ENCODE data around the gene MYO15A.
"Not testable (repeated sequence)": the region's sequence is repeated elsewhere in the genome, so short reads cannot be mapped to it uniquely, and the experiment has no call there.

Gene MYO15A

DNA sequence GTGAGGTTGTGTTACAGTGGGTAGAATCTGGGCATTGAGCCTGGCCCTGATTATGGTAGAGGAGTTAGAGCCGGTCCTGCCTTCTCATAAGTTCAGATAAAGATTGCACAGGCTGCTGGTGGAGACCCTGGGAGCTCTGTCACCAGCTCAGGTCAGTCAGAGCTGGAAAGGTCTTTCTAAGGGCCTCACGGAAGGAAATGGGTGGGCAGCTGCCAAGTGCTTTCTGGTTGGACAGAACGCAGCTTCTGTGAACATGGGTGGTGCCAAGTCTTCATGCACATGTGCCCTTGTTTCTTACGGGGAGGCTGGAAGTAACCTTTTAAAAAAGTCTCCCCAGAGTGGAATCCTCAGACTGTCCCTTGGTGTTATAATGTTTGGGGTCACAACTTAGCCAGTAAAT lies 90.0 kb downstream of the MYO15A start:
- H3K4me3 ChIP-seq: no peak overlapping the region

DNA sequence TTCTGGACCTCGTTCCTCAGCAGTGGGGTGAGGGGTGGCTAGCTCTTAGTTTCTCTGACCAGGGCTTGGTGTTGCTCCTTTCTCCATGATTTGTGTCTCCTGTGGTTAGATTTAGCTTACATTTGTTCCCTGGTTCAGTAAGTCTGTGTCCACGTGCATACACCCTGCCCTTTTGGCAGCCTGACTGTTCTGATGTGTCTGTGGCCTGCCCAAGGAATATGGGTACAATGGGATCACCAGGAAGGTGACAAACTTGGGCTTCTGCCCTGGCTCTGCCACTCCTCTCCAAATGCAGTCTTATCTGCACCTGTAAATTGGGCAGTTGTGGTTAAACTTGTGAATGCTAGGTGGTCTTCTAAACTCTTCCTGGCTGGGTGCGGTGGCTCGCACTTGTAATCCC lies 92.6 kb downstream of the MYO15A start:
- Histone ChIP-seq H3K4me3 (no peak overlapping the region), H3K27ac (no peak overlapping the region)

More for the DNA sequence above, 90.0 kb downstream of the MYO15A start:
- no peak overlapping the region for H3K27ac ChIP-seq

DNA sequence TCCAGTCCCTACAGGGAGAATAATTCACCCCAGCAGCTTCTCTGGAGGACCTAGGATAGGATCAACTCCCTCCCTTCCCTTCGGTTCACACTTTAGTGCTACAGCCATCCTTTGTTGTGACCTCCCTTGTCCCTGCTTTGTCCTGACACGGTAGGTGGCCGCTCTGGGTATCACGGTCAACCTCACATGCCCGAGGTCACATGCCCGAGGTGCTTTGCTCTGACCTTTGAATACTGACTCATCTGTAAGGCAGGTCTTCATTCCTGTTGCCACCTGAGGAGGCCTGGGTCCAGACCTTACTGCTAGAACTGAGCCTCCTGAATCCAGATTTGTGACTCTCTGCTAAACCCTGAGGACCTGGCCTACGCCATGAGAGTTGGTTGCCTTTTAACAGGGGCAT lies 94.8 kb downstream of the MYO15A start:
- H3K4me3 ChIP-seq: no peak overlapping the region
- H3K27ac ChIP-seq: no peak overlapping the region

DNA sequence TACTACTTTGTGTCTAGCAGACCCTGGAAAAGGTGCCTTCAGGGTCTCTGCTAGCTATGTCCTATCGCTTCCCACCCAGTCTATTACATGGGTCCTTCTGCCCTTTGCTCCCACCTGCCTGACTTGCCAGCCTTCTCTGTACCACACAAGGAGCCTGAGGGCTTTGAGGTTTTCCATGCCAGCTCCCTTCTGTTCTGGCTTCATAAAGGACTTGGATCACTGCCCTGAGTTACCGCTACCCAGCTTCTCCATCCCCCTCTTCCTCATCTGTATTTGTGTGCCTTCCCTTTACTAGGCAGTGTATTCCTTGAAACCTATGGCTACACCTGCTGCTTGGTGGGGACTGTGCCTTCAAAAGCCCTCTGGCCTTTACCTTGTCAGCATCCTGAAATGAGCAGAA lies 97.3 kb downstream of the MYO15A start:
- Histone ChIP-seq H3K4me3 (no peak overlapping the region), H3K27ac (no peak overlapping the region)

DNA sequence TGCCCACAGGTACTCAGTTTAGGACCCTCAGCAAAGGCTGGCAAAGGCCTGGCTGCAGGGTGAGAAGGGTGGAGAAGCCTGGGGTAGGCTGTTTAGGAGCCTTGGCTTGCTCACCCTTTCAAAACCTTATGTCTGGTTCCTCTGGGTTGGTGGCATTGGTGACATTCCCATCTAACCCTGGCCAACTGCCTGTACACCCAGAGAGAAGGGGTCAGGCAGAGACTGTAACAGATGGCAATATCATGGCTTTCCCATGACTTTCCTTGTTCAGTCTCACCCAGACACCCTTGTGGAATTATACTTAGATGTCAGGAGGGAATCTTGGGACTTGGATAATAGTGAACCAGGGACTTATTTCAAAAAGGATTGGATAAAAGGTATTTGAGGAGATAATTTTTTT lies 98.4 kb downstream of the MYO15A start:
- Histone ChIP-seq H3K4me3 (no peak overlapping the region), H3K27ac (no peak overlapping the region)

DNA sequence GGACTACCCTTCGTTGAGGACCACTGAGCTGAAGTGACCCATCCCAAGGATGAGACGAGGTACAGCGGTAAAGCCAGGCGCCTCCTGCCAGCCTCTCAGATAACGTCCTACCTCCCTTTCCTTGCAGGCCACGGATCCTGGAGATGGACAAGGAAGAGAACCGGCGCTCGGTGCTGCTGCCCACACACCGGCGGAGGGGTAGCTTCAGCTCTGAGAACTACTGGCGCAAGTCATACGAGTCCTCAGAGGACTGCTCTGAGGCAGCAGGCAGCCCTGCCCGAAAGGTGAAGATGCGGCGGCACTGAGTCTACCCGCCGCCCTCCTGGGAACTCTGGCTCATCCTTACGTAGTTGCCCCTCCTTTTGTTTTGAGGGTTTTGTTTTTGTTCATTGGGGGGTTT lies 99.5 kb downstream of the MYO15A start:
- Histone ChIP-seq H3K27ac (no peak overlapping the region), H3K4me3 (no peak overlapping the region)

DNA sequence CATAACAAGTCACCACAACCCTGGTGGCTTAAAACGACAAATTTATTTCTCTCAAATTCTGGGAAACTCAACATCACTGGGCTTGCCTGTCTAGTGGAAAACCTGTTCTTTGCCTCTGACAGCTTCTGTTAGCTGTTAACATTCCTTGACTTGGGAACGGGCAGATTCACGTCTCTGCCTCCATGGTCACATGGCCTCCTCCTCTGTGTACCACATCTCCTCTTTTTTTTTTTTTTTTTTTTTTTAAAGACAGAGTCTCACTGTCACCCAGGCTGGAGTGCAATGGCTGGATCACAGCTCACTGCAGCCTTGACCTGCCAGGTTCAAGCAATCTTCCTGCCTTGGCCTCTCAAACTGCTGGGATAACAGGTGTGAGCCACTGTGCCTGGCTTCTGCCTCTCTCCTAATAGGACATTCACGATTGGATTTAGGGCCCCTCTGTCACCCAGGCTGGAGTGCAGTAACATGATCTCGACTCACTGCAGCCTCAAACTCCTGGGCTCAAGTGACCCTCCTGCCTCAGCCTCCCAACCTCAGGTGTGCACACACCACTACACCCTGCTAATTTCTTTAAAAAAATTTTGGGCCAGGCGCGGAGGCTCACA lies 105.2 kb downstream of the MYO15A start:
- Histone ChIP-seq H3K27ac (no peak overlapping the region), H3K4me3 (no peak overlapping the region)

DNA sequence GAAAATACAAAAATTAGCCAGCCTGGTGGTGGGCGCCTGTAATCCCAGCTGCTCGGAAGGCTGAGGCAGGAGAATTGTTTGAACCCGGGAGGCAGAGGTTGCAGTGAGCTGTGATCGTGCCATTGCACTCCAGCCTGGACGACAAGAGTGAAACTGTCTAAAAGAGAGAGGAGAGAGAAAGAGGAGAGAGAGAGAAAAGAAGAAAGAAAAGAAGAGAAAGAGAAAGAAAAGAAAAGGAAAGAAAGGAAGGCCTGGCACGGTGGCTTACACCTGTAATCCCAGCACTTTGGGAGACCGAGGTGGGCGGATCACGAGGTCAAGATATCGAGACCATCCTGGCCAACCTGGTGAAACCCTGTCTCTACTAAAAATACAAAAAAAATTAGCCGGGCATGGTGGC lies 108.3 kb downstream of the MYO15A start:
- H3K27ac ChIP-seq, H3K4me3 ChIP-seq: not testable (repeated sequence)

DNA sequence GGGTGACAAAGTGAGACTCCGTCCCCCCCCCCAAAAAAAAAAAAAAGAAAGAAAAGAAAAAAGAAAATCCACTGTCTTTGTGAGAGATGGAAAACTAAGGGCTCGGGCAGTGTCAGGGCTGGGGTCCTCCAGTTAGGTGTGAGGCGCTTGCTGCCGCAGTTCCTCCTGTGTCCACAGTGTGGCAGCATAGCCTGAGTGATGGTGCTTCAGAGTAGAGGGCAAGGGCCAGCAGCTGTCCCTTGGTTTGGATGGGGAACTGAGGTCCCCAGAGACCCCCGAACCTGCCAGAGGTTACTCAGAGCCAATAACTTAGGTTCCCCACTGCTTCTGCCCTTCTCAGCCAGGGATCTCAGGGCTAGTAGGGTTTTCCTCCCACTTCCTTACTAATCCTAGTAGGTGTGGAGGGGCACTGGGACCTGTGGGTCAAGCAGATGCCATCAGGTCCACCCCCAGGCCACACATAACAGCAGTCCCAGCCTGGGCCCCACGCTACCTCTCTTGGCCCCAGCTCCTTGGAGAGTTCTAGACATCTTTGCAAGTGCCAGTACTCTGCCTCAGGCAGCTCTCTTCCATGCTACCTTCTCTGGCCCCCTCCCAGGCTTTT lies 109.0 kb downstream of the MYO15A start:
- Histone ChIP-seq H3K27ac (no peak overlapping the region), H3K4me3 (no peak overlapping the region)

DNA sequence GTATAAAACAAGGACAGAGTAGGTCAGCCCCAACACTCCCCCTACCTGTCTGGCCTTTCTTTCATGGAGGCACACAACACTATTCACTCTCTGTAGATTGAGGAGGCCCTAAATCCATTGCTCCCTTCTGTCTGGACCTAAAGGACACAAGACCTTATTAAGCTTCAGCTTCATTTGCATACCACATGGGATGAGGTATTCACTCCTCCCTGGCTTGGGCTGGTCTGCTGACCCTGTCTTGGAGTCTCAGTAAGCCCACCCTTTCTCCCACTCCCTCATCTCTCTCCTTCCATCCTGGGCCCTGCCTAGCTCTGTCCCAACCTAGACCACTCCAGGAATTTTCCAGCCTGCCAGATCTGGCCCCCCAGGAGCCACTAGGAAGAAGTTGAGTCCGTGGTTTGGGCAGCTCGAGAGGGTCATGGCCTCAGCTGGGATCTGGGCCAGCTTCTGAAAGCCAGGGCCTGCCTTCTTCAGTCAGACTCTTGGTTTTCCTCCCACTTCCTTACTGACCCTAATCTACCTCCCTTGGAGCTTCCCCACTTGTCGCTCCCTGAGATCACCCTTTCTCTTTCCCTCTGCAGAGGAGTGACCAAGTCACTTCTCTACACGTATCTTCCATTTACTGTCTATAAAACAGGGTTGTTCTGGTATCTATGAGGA lies 110.3 kb downstream of the MYO15A start:
- H3K4me3 ChIP-seq: no peak overlapping the region
- no peak overlapping the region for H3K27ac ChIP-seq

DNA sequence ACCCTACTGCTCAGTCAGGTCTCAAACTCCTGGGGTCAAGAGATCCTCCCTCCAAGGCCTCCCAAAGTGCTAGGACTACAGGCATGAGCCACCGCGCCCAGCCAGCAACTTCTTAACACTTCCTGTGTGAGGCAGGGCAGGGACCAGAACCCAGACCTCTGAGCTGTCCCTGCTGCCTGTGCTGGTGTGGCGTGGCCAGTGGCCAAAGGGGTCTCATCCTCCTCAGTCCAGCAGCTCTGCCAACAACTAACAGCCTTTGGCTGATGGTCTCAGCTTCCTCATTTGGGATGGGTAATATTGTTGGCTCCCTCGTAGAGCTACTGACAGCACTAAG lies 115.5 kb downstream of the MYO15A start:
- H3K4me3 ChIP-seq: no peak overlapping the region
- no peak overlapping the region for H3K27ac ChIP-seq

DNA sequence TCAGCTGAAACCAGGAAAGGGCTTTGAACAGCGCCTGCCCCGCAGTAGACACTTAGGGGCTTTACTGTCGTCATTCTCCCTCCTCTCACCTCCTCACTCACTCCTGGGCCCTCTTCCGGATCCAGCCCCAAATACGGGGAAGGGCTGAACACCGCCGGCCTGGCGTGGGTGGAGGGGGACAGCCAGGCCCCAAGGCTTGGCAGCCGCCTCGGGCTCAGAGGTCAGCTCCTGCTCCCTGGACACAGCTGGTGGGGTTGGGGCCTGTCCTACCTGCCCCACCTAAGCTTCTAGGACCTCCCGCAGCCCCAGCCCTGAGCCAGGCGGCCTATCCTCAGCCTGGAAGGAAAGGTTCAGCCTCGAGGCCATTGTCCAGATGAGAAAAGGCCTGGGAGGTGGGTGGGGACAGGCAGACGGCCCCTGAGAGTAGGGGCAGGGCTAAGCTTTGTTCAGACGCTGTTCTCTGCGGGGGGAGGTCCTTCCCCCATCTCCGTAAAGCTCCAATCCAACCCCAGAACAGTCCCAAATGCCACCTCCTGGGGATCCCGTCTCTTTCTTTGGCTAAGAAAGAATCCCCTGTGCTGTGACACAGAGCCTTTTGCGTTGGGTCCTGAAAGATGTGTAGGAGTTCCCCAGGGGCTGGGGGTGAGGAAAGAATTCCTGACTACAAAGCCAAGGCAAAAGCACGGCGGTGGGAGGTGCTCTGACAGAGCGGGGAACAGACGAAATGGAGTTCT lies 116.0 kb downstream of the MYO15A start:
- peak overlapping the region in 5 of 7 experiments; percentile 9 to 63 (median 23) for H3K4me3 ChIP-seq
- H3K27ac ChIP-seq: peak overlapping the region in 8 of 21 experiments; percentile 25 to 82 (median 49)

DNA sequence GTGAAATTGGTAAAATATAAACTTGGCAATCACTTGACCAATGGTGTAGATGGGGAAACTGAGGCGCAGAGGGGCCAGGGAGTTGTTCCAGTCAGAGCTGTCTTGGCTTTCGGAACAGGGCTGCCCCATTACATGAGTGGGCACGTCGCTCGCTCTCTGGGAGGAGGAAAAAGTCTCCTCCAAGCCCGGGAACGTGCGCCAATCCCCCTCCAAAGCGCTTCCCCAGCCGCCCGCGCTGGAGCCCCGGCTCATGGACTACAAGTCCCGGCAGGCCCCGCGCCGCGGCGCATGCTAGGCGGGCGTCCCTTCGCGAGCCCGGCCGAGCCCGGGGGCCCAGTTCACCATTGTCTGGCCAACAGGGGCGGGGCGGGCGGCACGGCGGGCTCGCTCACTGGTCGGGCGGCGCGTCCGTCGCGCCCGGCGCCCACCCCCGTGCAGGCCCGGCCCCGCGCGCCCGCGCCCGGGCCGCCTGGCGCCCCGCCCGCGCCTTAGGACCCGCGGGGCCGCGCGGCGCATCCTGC lies 116.6 kb downstream of the MYO15A start, which contains the start of gene LLGL1:
Gene LLGL1 (plus strand): TSS at position 515 of the 521 bp plus-strand sequence. CDS start 48 bp downstream, outside the sequence.
- H3K27ac ChIP-seq: peak within 1 kb of the TSS in 18 of 21 experiments; percentile 29 to 84 (median 70)

DNA sequence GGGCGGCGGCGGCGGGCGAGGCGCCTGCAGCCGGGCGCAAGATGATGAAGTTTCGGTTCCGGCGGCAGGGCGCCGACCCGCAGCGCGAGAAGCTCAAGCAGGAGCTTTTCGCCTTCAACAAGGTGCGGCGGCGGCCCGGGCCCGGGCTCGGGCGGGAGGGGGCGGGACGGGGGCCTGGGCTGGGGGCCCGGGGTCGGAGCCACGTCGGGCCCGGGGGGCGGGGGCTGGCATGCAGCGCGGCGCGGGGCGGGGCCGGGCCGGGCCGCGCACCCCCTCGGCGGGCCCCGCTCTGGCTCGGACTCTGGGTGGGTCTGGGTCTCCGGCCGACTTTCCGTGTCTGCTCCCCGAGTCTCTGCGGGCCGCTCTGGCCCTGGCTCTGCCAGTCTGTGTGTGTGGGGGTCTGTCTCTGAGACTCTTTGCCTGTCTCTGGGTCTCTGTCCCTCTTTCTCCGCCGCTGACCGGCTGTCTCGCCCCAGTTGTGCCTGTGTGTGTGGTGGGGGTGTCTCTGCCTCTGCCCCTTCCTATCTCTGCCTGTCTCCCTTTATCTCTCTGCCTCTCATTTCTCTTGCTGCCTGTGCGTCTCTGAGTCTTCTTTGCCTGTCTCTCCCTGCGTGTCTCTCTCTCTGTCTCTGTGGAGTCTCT lies 117.2 kb downstream of the MYO15A start:
- peak overlapping the region; percentile 44 to 71 (median 63) for H3K4me3 ChIP-seq
- peak overlapping the region in 18 of 21 experiments; percentile 29 to 84 (median 70) for H3K27ac ChIP-seq

More for the DNA sequence above, 116.6 kb downstream of the MYO15A start, which contains the start of gene LLGL1:
- H3K4me3 ChIP-seq: peak within 1 kb of the TSS; percentile 44 to 71 (median 63)

DNA sequence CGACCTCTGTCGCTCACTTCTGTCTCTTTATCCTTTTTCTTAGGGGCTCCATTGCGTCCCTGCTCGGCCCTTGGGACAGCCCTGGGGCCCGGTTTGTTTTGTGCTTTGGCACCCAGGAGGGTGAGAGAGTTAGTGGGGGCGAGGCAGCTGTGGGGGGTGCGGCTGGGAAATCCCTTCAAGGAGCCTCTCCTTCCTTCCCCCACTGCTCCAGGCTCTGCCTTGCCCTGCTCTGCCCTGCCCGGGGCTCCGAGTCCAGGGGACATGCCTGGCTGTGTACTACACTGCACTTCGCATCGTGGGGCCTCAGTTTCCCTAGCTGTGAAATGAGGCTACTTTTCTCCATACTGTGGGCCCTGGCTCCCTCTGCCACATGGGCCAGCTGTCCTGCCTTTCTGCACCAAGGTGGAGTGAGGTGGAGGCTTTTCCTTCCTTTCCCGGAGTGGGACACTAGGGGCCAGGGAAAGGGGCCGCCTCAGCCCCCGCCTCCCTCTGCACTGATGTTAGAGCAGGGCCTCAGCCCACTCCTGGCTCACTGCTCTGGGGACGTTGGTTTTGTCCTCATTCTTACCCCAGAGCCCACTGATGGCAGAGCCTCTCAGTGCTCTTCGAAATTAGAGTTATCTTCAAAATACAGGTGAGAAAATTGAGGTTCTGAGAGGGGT lies 117.9 kb downstream of the MYO15A start:
- peak overlapping the region; percentile 44 to 71 (median 63) for H3K4me3 ChIP-seq
- peak overlapping the region in 18 of 21 experiments; percentile 29 to 84 (median 70) for H3K27ac ChIP-seq

DNA sequence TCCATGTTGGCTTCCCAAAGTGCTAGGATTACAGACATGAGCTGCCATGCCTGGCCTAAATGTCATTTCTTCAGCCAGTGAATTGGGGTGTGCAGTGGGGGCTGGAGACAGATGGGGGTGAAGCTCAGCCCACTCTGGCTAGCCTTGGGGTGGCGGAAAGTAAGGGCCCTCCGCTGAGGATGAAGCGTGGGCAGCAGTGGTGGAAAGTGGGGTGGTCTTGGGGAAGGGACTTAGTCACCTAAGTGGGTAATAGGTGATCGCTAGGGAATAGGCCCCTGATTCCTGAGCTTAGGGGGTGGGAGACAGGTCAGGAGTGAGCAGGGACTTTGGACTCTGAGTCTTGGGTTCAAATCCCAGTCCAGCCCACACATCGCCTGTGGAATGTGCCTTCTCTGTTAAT lies 119.1 kb downstream of the MYO15A start:
- H3K4me3 ChIP-seq: no peak overlapping the region
- H3K27ac ChIP-seq: no peak overlapping the region

DNA sequence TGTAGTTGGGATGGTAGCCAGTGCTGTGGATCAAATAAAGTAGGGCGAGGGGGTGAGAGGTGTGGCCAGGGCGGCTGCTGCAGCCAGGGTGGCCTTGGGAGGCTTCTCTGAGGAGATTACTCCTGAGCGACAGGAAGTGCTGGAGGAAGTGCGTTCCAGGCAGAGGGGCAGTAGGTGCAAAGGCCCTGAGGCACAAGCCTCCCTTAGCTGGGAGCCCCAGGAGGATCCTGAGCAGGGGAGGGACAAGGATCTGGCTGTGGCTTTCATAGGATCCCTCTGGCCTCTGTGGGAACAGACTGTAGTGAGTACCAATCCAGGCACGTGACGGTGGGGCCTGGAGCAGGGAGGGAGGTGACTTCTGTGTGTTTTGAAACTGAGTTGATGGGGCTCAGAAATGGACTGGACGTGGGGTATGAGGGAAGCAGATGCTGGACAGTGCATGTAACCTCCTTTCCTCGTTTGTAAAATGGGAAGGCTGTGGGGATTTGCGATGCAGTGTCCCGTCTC lies 119.7 kb downstream of the MYO15A start:
- Histone ChIP-seq H3K4me3 (no peak overlapping the region), H3K27ac (no peak overlapping the region)

DNA sequence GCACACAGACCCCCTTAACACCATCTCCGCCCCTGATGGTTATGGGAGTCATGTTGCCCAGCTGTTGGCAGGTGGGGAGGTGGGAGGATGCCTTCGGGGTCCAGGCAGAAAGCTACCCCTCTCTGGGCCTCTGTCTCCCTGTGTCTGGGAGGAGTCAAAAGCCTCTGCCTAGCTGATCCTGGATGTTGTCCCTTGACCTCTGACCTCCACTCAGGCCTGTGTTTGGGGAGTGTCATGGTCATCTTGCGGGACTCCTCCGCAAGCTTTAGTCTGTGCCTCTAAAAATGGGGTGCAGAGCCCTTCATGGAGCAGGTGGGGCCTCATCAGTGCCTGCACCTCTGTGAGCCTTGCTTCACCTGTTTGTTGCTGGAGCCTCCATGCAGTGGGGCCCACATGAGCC lies 120.7 kb downstream of the MYO15A start:
- Histone ChIP-seq H3K27ac (no peak overlapping the region), H3K4me3 (no peak overlapping the region)
